ENCODE data around the gene CCDC57.

CCDC57 gene

DNA sequence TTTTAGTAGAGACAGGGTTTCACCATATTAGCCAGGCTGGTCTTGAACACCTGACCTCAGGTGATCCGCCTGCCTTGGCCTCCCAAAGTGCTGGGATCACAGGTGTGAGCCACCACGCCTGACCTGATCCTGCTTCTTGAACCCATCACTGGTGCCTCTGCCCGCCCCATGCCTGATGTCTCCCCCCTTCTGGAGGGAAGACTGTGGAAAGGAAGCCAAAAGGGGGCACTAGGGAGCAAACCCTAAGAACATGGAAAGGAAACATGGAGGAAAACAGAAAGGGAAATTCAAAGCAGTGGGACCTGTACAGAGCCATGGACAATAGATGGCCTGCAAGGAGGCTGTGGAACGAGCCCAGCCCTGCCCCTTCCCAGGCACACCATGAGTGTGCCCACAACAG lies 83.5 kb downstream of the CCDC57 start:
- DNase-seq (ENCODE audit: low read depth), result no peak
- TF ChIP-seq, protein P1, sequence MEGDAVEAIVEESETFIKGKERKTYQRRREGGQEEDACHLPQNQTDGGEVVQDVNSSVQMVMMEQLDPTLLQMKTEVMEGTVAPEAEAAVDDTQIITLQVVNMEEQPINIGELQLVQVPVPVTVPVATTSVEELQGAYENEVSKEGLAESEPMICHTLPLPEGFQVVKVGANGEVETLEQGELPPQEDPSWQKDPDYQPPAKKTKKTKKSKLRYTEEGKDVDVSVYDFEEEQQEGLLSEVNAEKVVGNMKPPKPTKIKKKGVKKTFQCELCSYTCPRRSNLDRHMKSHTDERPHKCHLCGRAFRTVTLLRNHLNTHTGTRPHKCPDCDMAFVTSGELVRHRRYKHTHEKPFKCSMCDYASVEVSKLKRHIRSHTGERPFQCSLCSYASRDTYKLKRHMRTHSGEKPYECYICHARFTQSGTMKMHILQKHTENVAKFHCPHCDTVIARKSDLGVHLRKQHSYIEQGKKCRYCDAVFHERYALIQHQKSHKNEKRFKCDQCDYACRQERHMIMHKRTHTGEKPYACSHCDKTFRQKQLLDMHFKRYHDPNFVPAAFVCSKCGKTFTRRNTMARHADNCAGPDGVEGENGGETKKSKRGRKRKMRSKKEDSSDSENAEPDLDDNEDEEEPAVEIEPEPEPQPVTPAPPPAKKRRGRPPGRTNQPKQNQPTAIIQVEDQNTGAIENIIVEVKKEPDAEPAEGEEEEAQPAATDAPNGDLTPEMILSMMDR (IDR thresholded peaks at IDR 0.05; ENCODE audit: insufficient read depth, low read depth, low read length, missing control alignments), result no peak

DNA sequence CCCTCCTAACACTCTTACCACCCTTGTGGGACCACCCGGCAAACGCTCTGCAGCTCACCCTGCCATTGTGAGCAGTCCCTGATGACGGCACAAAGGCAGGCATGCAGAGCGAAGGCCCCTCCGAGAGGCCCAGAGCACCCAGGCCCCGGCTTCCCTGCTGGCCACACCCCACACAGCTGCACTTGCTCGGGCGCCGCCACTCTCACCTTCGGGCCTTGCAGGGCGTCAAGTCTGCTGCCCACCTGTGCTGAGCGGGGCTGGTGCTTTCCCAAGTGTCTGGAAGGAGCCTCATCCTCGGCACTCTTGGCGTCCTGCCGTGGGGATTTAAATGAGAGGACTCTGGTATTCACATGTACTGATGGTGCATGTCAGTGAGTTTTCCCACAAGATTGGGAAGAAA lies 84.4 kb downstream of the CCDC57 start:
- H3K4me3 ChIP-seq (ENCODE audit: low read length), result no peak overlapping the region
- TF ChIP-seq, protein P1 (IDR thresholded peaks at IDR 0.05; ENCODE audit: insufficient read depth, low read depth, low read length, missing control alignments), result no peak
- DNase-seq (ENCODE audit: low read depth), result no peak

More for the DNA sequence above, 83.5 kb downstream of the CCDC57 start:
- no peak overlapping the region for H3K4me3 ChIP-seq (ENCODE audit: low read length)

DNA sequence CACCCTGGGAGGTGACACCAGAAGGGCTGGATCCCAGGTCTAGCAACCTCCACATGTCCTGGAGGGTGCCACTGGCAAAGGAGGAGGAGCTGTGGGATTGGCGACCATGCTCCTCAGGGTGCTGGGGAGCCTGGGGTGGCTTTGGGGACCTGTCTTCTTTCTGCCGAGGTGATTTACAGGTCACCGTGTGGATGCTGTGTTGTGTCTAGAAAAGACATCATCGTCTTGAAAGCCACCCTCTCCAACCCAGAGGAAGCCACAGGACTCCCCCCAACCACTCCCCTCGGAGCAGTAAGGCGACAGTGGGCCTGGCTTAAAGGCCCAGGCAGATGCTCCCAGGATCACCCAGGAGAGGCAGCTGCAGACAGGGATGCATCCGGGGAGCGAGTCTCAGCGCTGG lies 84.9 kb downstream of the CCDC57 start:
- no peak overlapping the region for H3K4me3 ChIP-seq (ENCODE audit: low read length)
- no peak for DNase-seq (ENCODE audit: low read depth)
- TF ChIP-seq, protein P1 (IDR thresholded peaks at IDR 0.05; ENCODE audit: insufficient read depth, low read depth, low read length, missing control alignments), result no peak

DNA sequence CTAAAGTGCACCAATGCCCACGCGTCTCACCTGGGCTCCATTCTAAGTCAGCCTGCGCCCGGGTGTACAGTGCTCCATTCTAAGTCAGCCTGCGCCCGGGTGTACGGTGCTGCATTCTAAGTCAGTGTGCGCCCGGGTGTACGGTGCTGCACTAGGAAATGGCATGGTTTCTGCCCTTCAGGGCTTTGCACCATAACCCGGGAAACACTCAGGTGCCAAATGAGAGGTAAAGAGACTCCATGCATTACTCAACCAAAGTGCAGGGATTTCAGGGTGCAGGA lies 85.4 kb downstream of the CCDC57 start:
- DNase-seq (ENCODE audit: low read depth), result no peak
- TF ChIP-seq, protein P1 (IDR thresholded peaks at IDR 0.05; ENCODE audit: insufficient read depth, low read depth, low read length, missing control alignments), result no peak
- H3K4me3 ChIP-seq (ENCODE audit: low read length), result no peak overlapping the region

DNA sequence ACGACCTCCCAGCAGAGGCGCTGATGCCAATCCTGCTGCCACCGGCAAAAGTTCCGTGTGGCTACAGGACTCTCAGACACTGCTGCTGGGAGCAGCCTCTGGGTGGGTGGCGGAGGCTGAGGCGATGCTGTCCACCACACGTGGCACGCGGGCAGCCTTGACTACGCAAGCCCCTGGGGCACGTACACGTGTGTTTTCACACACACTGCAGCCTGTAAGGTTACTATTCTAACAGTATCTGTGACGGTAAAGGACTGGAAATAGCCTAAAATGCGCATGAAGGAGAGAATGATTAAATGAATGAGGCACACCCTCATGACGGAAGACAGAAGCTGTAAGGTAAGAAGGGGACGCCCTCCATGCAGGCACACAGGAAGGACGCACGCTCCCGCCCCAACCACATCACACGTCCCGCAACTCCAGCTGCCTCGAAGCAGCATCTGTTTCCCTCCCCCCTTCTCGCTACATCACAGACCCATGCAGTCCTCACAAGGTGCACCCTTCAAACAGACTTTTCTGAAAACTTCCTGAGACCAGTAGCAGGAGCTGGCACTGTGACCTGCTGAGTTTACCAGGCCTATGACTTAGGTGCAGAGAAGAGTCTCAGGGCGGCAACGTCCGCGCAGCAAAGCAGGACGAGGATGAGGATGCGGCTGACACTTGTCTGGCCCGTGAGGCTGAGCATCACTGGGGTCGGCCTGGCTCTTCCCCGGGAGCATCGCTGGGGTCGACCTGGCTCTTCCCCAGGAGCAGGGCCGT lies 85.9 kb downstream of the CCDC57 start:
- TF ChIP-seq, protein P1 (IDR thresholded peaks at IDR 0.05; ENCODE audit: insufficient read depth, low read depth, low read length, missing control alignments), result no peak
- DNase-seq (ENCODE audit: low read depth), result no peak
- H3K4me3 ChIP-seq (ENCODE audit: low read length), result no peak overlapping the region

DNA sequence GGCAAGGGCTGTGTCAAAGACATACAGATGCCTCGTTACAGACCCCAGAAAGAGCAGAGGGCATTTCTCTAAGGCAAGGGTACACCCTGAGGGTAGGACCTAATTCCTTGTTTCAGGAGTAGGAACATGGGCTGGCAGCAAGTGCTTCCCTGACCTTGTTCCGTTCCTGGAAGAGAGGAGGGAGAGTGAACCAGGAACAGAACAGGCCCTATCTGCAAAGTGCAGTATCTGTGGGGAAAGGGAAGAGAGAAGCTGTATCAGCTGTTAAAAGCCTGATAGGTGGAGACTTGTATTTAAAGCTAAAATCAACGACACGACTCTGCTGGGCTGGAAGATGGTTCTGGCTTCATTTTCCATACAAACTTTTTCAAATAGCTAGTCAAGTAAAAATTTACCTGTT lies 88.5 kb downstream of the CCDC57 start:
- TF ChIP-seq, protein P1 (IDR thresholded peaks at IDR 0.05; ENCODE audit: insufficient read depth, low read depth, low read length, missing control alignments), result no peak
- DNase-seq (ENCODE audit: low read depth), result no peak
- H3K4me3 ChIP-seq (ENCODE audit: low read length), result no peak overlapping the region

All from epithelial cell of esophagus (primary cell).